HG03196 (cell line): Measurements from ENCODE around the gene SNRNP25.

Source experiments
- ATAC-seq: cut with Tn5 transposase; IDR thresholded peaks from one replicate; pipeline ENCODE4 v1.9.1; 2021; ENCODE audit not compliant: unreplicated experiment

Gene SNRNP25

GRCh38 chr16:62968-63391 lies 9.4 kb downstream of the SNRNP25 start:
- ATAC-seq = no peak

- no peak for ATAC-seq
Observed at GRCh38 chr16:63466-63865, 9.8 kb downstream of the SNRNP25 start.

GRCh38 chr16:63998-64913 lies 10.6 kb downstream of the SNRNP25 start:
- no peak for ATAC-seq

- ATAC-seq = no peak
Observed at GRCh38 chr16:64914-65255, 11.3 kb downstream of the SNRNP25 start.

- ATAC-seq = no peak
Observed at GRCh38 chr16:65745-66144, 12.1 kb downstream of the SNRNP25 start.

GRCh38 chr16:66309-67182 lies 12.9 kb downstream of the SNRNP25 start:
- ATAC-seq = no peak

- ATAC-seq = no peak
Observed at GRCh38 chr16:67183-67791, 13.7 kb downstream of the SNRNP25 start.

GRCh38 chr16:67884-68789 lies 14.5 kb downstream of the SNRNP25 start:
- ATAC-seq = no peak

GRCh38 chr16:69181-69580 lies 15.6 kb downstream of the SNRNP25 start:
- ATAC-seq = no peak

- ATAC-seq = no peak
Observed at GRCh38 chr16:71210-71539, 17.5 kb downstream of the SNRNP25 start.

- ATAC-seq = no peak
Observed at GRCh38 chr16:71540-72401, 18.1 kb downstream of the SNRNP25 start.

- ATAC-seq = no peak
Observed at GRCh38 chr16:72561-73548, 19.2 kb downstream of the SNRNP25 start, which contains the start of gene RHBDF1. RHBDF1 (minus strand) TSS chr16:72631; CDS start chr16:65015, 7,616 bp downstream.

- no peak for ATAC-seq
Observed at GRCh38 chr16:74051-74746, 20.6 kb downstream of the SNRNP25 start.

- no peak for ATAC-seq
Observed at GRCh38 chr16:74747-75334, 21.2 kb downstream of the SNRNP25 start.

GRCh38 chr16:75580-76501 lies 22.2 kb downstream of the SNRNP25 start:
- no peak for ATAC-seq

GRCh38 chr16:76535-77272 lies 23.1 kb downstream of the SNRNP25 start:
- no peak for ATAC-seq
